MM.1S (cell line): Measurements from ENCODE around the gene FOXJ1.

Source experiments
- DNase-seq: peaks from one replicate; pipeline ENCODE4 v3.0.0-alpha.2; 2015
- H2AFZ ChIP-seq: fragments of 300-600 bp; sonication (generic); 2 replicates; pipeline ENCODE4 v1.6.0; 2016; ENCODE audit warnings: antibody characterized with exemption, low read length
- H3F3A ChIP-seq: fragments of 300-600 bp; sonication (generic); 2 replicates; pipeline ENCODE4 v1.6.1; 2016; ENCODE audit warnings: mild to moderate bottlenecking, antibody characterized with exemption, low read length, moderate library complexity, mixed read lengths; ENCODE audit not compliant: insufficient read depth
- H3K27ac ChIP-seq: fragments of 300-600 bp; sonication (generic); 2 replicates; pipeline ENCODE4 v1.5.1; 2016; ENCODE audit warnings: mild to moderate bottlenecking, low read length
- H3K27me3 ChIP-seq: fragments of 300-600 bp; sonication (generic); replicated peaks from 2 replicates; pipeline ENCODE4 v1.6.0; 2016; ENCODE audit warnings: low read length; ENCODE audit not compliant: insufficient read depth
- H3K36me3 ChIP-seq: fragments of 300-600 bp; sonication (generic); replicated peaks from 2 replicates; pipeline ENCODE4 v1.6.1; 2016; ENCODE audit warnings: mild to moderate bottlenecking, low read length, mixed read lengths; ENCODE audit not compliant: insufficient read depth
- H3K4me1 ChIP-seq: fragments of 300-600 bp; sonication (generic); 2 replicates; pipeline ENCODE4 v1.6.1; 2016; ENCODE audit warnings: low read length, mixed read lengths
- H3K4me2 ChIP-seq: fragments of 300-600 bp; sonication (generic); 2 replicates; pipeline ENCODE4 v1.6.0; 2016; ENCODE audit warnings: low read depth, low read length
- H3K4me3 ChIP-seq: fragments of 300-600 bp; sonication (generic); 2 replicates; pipeline ENCODE4 v1.5.1; 2016; ENCODE audit warnings: low read length, mixed read lengths
- H3K79me2 ChIP-seq: fragments of 300-600 bp; sonication (generic); 2 replicates; pipeline ENCODE4 v1.6.1; 2016; ENCODE audit warnings: mixed run types, low read length, mixed read lengths
- H3K9ac ChIP-seq: fragments of 300-600 bp; sonication (generic); 2 replicates; pipeline ENCODE4 v1.6.1; 2016; ENCODE audit warnings: low read length, mixed read lengths
- H3K9me2 ChIP-seq: fragments of 300-600 bp; sonication (generic); replicated peaks from 2 replicates; pipeline ENCODE4 v1.6.1; 2016; ENCODE audit warnings: mild to moderate bottlenecking, low read length, mixed read lengths; ENCODE audit not compliant: insufficient read depth
- H3K9me3 ChIP-seq: fragments of 300-600 bp; sonication (generic); replicated peaks from 2 replicates; pipeline ENCODE4 v1.6.1; 2016; ENCODE audit warnings: mild to moderate bottlenecking, low read length, mixed read lengths; ENCODE audit not compliant: insufficient read depth
- H4K20me1 ChIP-seq: fragments of 300-600 bp; sonication (generic); 2 replicates; pipeline ENCODE4 v1.6.1; 2016; ENCODE audit warnings: mild to moderate bottlenecking, low read length, moderate library complexity, mixed read lengths; ENCODE audit not compliant: insufficient read depth
- CTCF ChIP-seq: fragments of 300-600 bp; sonication (generic); IDR thresholded peaks from 2 replicates; pipeline ENCODE4 v1.5.1; 2016; ENCODE audit warnings: antibody characterized with exemption, low read length, mixed read lengths
- EZH2 ChIP-seq: fragments of 300-600 bp; sonication (generic); optimal IDR thresholded peaks from 2 replicates; pipeline ENCODE3; 2017; ENCODE audit warnings: low read depth, mild to moderate bottlenecking, antibody characterized with exemption, low read length, mixed read lengths
- EZH2phosphoT487 ChIP-seq: fragments of 300-600 bp; sonication (generic); IDR thresholded peaks from 2 replicates; pipeline ENCODE4 v1.6.1; 2018; ENCODE audit warnings: antibody characterized with exemption, low read length

FOXJ1 gene

GRCh38 chr17:76091526-76092286 lies 49.3 kb downstream of the FOXJ1 start:
- no peaks in the 10 kb centered on the region for H3K79me2 ChIP-seq
- no peaks in the 10 kb centered on the region for H3K27me3 ChIP-seq
- H3K4me2 ChIP-seq, result no peak overlapping the region
- H3K9me3 ChIP-seq, result no peaks in the 10 kb centered on the region
- H3K4me3 ChIP-seq, result no peak overlapping the region
- TF ChIP-seq EZH2phosphoT487 (no peak), CTCF (no peak), EZH2 (no peak)
- no peaks in the 10 kb centered on the region for H3K4me1 ChIP-seq
- no peaks in the 10 kb centered on the region for H3K9me2 ChIP-seq
- DNase-seq, result no peak
- H2AFZ ChIP-seq, result no peak overlapping the region
- no peaks in the 10 kb centered on the region for H4K20me1 ChIP-seq
- H3K27ac ChIP-seq, result no peak overlapping the region
- H3K9ac ChIP-seq, result no peak overlapping the region
- no peaks in the 10 kb centered on the region for H3K36me3 ChIP-seq
- H3F3A ChIP-seq, result no peaks in the 10 kb centered on the region

- DNase-seq, result no peak
- TF ChIP-seq EZH2, result no peak
- TF ChIP-seq CTCF, result no peak
- TF ChIP-seq EZH2phosphoT487, result no peak
- Histone ChIP-seq H3K4me3 (no peak overlapping the region), H3K36me3 (no peaks in the 10 kb centered on the region), H3K9ac (no peak overlapping the region), H4K20me1 (no peaks in the 10 kb centered on the region), H3K9me2 (no peaks in the 10 kb centered on the region), H3K4me2 (no peak overlapping the region), H2AFZ (no peak overlapping the region), H3K9me3 (no peaks in the 10 kb centered on the region), H3F3A (no peaks in the 10 kb centered on the region), H3K79me2 (no peaks in the 10 kb centered on the region), H3K27me3 (no peaks in the 10 kb centered on the region), H3K4me1 (no peaks in the 10 kb centered on the region), H3K27ac (no peak overlapping the region)
Observed at GRCh38 chr17:76090517-76091129, 50.4 kb downstream of the FOXJ1 start.

GRCh38 chr17:76089680-76090516 lies 51.1 kb downstream of the FOXJ1 start:
- Histone ChIP-seq H3K36me3 (no peaks in the 10 kb centered on the region), H2AFZ (no peak overlapping the region), H3K27ac (no peak overlapping the region), H3F3A (no peaks in the 10 kb centered on the region), H3K9ac (no peak overlapping the region), H4K20me1 (no peaks in the 10 kb centered on the region), H3K9me3 (no peaks in the 10 kb centered on the region), H3K4me1 (no peaks in the 10 kb centered on the region), H3K27me3 (no peaks in the 10 kb centered on the region), H3K79me2 (no peaks in the 10 kb centered on the region), H3K4me3 (no peak overlapping the region), H3K4me2 (no peak overlapping the region), H3K9me2 (no peaks in the 10 kb centered on the region)
- DNase-seq, result no peak
- TF ChIP-seq CTCF (no peak), EZH2 (no peak), EZH2phosphoT487 (no peak)
